HG03025 (cell line): Measurements from ENCODE around the gene SLC16A3.
"Not testable (repeated sequence)": the region's sequence is repeated elsewhere in the genome, so short reads cannot be mapped to it uniquely, and the experiment has no call there.

ENCODE experiments used
- ATAC-seq: cut with Tn5 transposase; IDR thresholded peaks from one replicate; pipeline ENCODE4 v1.9.1; 2021; ENCODE audit warnings: mild to moderate bottlenecking, moderate library complexity; ENCODE audit not compliant: unreplicated experiment, low FRiP score

The SLC16A3 gene

GRCh38 chr17:82203920-82204319, 24.9 kb upstream of the SLC16A3 start:
- no peak for ATAC-seq

- no peak for ATAC-seq
These were observed 23.8 kb upstream of the SLC16A3 start for GRCh38 chr17:82204831-82205719.

- ATAC-seq = no peak
These were observed 22.9 kb upstream of the SLC16A3 start for GRCh38 chr17:82205720-82206508.

- not testable (repeated sequence) for ATAC-seq
These were observed 18.2 kb upstream of the SLC16A3 start for GRCh38 chr17:82210655-82211054.

- peak; percentile 60 for ATAC-seq
These were observed 16.3 kb upstream of the SLC16A3 start, which contains the start of gene CCDC57 for GRCh38 chr17:82212331-82213250. Gene CCDC57 (minus strand): TSS chr17:82212842. CDS start chr17:82201944, 10,898 bp downstream.

GRCh38 chr17:82213251-82214011, 15.4 kb upstream of the SLC16A3 start:
- peak; percentile 16 for ATAC-seq

GRCh38 chr17:82214012-82214628, 14.7 kb upstream of the SLC16A3 start:
- ATAC-seq = no peak

GRCh38 chr17:82215095-82215971, 13.5 kb upstream of the SLC16A3 start:
- no peak for ATAC-seq

- ATAC-seq = no peak
These were observed 12.9 kb upstream of the SLC16A3 start for GRCh38 chr17:82215972-82216300.

GRCh38 chr17:82216301-82217119, 12.3 kb upstream of the SLC16A3 start:
- no peak for ATAC-seq

GRCh38 chr17:82217120-82217529, 11.7 kb upstream of the SLC16A3 start:
- no peak for ATAC-seq

DNA sequence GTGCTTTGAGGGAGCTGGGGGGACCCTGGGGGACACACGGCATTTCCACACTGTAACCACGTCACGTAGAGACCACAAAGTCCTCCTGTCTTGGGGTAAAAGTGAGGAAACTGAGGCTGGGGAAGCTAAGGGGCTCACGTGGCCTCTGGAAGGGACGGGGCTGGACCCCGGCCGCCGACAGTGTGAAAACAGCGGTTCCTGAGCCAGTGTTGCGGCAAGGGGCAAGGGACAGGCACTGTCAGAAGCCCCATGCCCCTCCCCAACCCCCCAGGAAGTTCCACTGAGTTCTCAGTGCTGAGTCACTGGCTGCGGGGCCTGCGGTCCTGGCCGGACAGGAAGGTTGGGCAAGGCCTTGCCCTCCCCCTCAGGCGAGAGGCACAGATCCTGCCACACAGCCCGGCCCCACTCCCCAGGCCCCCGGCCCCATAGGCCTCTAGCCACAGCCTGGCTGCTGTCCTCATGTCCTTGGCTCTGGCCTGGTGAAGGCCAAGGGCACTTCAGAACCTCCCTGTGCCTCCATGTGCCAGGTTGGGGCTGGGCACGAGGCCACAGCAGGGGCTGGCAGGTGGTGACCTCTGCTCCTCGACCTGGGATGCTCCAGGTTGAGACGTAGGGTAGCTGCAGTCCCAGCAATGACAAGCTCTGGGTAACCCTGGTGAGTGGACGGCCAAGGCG, 11.2 kb upstream of the SLC16A3 start:
- ATAC-seq = no peak

GRCh38 chr17:82218349-82219075, 10.3 kb upstream of the SLC16A3 start:
- ATAC-seq = no peak

- no peak for ATAC-seq
These were observed 9.8 kb upstream of the SLC16A3 start for GRCh38 chr17:82219083-82219482.

- ATAC-seq = no peak
These were observed 8.8 kb upstream of the SLC16A3 start for GRCh38 chr17:82219753-82220709.
